ENCODE data around the gene PTPRK.

Gene PTPRK

DNA sequence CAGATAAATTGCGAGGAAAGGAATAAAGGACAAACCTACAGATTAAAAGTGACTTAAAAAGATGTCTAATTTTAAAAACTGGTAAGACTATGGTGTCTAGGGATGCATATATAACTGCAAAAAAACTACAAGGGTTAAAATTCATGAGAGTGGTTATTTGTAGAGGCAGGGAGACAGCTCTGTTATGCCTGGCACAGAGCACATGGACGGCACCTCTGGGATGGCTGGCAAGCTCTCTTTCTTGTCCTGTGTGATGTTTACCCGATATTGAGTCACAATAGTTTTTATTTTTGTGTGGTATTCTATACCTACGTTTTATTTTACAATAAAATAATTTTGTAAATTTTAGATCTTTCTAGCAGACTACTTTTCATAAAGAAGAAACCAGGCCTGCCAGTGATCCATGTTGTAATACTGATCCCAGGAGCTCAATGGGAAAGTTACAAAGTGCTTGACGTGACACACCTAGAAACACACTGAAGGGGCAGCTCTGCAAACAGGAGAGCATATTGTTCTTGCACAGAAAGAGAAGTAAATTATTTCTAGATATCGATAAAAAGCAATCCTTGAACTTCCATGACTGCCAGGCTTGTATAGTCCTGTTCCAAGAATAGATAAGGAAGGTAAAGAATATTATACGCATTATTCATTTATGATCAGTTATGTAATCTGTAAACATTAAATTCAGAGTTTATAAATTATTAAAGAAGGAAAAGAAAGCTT, 290.0 kb downstream of the PTPRK start:
- DNase-seq (ENCODE audit: extremely low read depth, low read depth) = no peak
- no peak for TF ChIP-seq CTCF (IDR thresholded peaks at IDR 0.05; ENCODE audit: low read depth, low read length)

DNA sequence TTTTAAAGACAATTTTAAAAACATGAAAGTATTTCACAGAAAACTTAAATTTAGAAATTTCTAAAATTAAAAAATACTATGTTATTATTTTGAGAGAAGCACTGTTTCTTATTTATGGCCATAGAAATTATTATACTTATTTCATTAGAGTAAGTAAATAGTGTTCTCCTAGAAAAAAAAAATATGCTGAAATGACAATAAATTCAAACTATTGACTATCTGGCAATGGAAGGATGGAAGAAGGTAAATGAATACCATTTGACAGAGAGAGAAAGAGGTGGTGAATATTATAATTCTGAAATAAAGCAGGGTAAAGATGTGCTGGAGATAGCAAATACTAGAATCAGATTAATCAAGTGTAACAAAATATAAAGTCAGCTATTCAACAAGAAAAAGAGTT, 294.8 kb downstream of the PTPRK start:
- TF ChIP-seq CTCF (IDR thresholded peaks at IDR 0.05; ENCODE audit: low read depth, low read length) = no peak

GRCh38 chr6:128216917-128217316, 303.5 kb downstream of the PTPRK start:
- no peak for DNase-seq (ENCODE audit: extremely low read depth, low read depth)
- TF ChIP-seq CTCF (IDR thresholded peaks at IDR 0.05; ENCODE audit: low read depth, low read length) = no peak

More for the DNA sequence above, 294.8 kb downstream of the PTPRK start:
- DNase-seq (ENCODE audit: extremely low read depth, low read depth) = no peak

DNA sequence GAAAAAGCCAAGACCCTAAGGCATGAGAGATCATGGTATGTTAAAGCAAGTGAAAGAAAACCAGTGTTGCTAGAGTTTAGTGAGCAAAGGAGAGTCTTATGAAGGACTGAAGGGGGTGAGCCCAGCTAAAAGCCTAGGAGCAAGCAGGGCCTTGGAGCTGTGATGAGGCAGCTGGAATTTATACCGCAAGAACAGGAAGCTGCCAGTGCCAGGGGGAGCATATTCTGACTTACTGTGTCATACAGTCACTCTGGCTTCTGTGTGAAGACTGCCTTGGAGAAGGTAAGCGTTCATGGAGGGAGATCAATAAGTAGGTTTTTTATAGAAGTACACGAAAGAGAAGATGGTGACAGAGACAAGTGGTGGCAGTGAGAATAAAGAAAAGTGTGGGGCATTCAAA, 310.6 kb downstream of the PTPRK start:
- TF ChIP-seq CTCF (IDR thresholded peaks at IDR 0.05; ENCODE audit: low read depth, low read length) = no peak
- no peak for DNase-seq (ENCODE audit: extremely low read depth, low read depth)

DNA sequence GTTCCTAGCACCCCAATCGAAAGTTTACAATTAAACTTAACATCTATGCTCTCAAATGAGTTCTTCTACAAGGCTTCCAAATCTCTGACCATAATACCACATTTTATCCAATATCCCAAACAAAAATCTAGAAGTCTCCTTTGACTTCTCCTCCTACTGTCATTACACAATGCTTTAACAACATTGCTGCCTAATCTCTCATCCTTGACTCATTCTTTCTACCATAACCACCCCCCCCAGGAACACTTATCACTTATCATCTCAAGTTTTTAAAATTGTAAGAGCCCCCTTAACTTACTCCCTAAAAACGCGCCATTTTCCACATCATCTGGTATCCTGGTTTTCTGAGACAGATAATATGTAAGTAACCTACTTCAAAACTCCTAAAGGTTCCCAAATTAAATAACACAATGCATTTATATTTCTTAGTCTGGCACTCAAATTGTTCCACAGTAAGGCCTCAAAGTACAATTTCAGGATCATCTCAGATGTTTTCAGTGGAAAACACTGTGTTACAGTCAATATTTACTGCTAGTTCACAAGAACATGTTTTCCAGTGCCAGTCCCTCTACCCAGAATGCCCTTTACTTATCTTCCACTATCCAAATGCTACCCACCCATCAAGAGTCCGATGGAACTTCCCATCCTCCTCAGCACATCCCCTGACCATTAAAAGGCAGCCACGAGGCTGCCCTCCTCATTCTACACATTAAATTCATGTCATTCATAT, 311.4 kb downstream of the PTPRK start:
- TF ChIP-seq CTCF (IDR thresholded peaks at IDR 0.05; ENCODE audit: low read depth, low read length) = no peak
- no peak for DNase-seq (ENCODE audit: extremely low read depth, low read depth)

DNA sequence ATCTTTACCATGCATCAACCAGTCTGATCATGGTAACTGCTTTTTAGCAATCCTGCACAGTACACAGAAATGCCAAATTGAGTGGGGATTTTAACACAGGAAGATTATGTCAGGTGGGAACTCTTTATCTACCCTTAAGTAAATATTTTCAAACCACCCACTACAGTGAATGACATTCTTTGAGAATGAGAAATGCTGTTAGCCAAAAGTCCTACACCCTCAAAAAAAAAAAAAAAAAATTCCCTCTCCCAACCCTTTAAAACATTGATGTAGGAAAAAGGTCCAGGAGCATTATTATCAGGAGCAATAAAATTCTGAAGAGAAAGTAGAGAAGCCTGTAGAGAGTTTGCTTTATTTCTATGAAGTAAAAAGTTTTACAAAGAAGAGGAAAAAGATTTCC, 312.3 kb downstream of the PTPRK start:
- no peak for DNase-seq (ENCODE audit: extremely low read depth, low read depth)
- no peak for TF ChIP-seq CTCF (IDR thresholded peaks at IDR 0.05; ENCODE audit: low read depth, low read length)

Data from AG09319 (cell line).